SK-N-SH (cell line): ENCODE measurements around the gene TACC2. TPM values are rescaled to one million over a fixed set of nuclear protein-coding genes. Genes with fewer than 3 reads are reported as not detected.

Source experiments
- CTCF ChIA-PET: fragments of 300-600, 350-600 bp; formaldehyde crosslinking; extraction: SDS; loops from one replicate; lab custom pipeline; 2021; lab: Yijun Ruan, JAX
- POLR2A ChIA-PET: fragments of 350-600 bp; sonication (Branson Sonifier 250); formaldehyde crosslinking; extraction: SDS; loops from one replicate; lab custom pipeline; 2020; ENCODE audit warnings: antibody characterized with exemption, inconsistent platforms; lab: Yijun Ruan, JAX
- DNase-seq: peaks from one replicate; pipeline ENCODE4 v3.0.0; 2012
- H2AFZ ChIP-seq: fragments of 200-600 bp; sonication (generic); 2 replicates; pipeline ENCODE4 v1.8.1; 2016; ENCODE audit warnings: antibody characterized with exemption, mild to moderate bottlenecking, low read depth
- H3F3A ChIP-seq: fragments of 200-600 bp; sonication (generic); replicated peaks from 2 replicates; pipeline ENCODE3; 2016; ENCODE audit warnings: antibody characterized with exemption, mild to moderate bottlenecking; ENCODE audit not compliant: insufficient read depth
- H3K27ac ChIP-seq, 2 experiments: fragments of 200-500 bp in 1 of 2; fragments of 200-600 bp in 1 of 2; sonication (Bioruptor generic) in 1 of 2; sonication (generic), shearing (Covaris generic) in 1 of 2; 2 replicates each; pipeline versions ENCODE4 v1.5.1 to v1.6.1; 2014 to 2016; ENCODE audit warnings: low read depth in 2 of 2, inconsistent platforms in 1 of 2, low read length in 1 of 2, mild to moderate bottlenecking in 1 of 2, mixed read lengths in 1 of 2
- H3K27me3 ChIP-seq: fragments of 200-600 bp; sonication (generic), shearing (Covaris generic); 2 replicates; pipeline ENCODE4 v1.6.1; 2016; ENCODE audit warnings: mixed run types; ENCODE audit not compliant: insufficient read depth
- H3K36me3 ChIP-seq, 2 experiments: fragments of 200-500 bp in 1 of 2; fragments of 200-600 bp in 1 of 2; sonication (Bioruptor generic) in 1 of 2; sonication (generic) in 1 of 2; replicated peaks in 1 of 2; 2 replicates each; pipeline versions ENCODE3 to v1.5.1; 2014 to 2016; ENCODE audit warnings: low read length in 1 of 2, mild to moderate bottlenecking in 1 of 2; ENCODE audit not compliant: insufficient read depth in 2 of 2, control insufficient read depth in 1 of 2
- H3K4me1 ChIP-seq, 2 experiments: fragments of 200-500 bp in 1 of 2; fragments of 200-600 bp in 1 of 2; sonication (Bioruptor generic) in 1 of 2; sonication (generic), shearing (Covaris generic) in 1 of 2; 2 replicates each; pipeline versions ENCODE4 v1.5.1 to v1.6.1; 2014 to 2016; ENCODE audit warnings: low read depth in 1 of 2, low read length in 1 of 2, mixed run types in 1 of 2; ENCODE audit not compliant: insufficient read depth in 2 of 2, control insufficient read depth in 1 of 2
- H3K4me2 ChIP-seq: fragments of 200-600 bp; sonication (generic), shearing (Covaris generic); 2 replicates; pipeline ENCODE4 v1.6.1; 2017; ENCODE audit warnings: mixed run types
- H3K4me3 ChIP-seq, 2 experiments: fragments of 200-500 bp in 1 of 2; fragments of 200-600 bp in 1 of 2; sonication (Bioruptor generic) in 1 of 2; sonication (generic), shearing (Covaris generic) in 1 of 2; 2 replicates each; pipeline versions ENCODE4 v1.5.1 to v1.8.1; 2014 to 2016; ENCODE audit warnings: low read depth in 2 of 2, inconsistent platforms in 1 of 2, low read length in 1 of 2, mild to moderate bottlenecking in 1 of 2, mixed read lengths in 1 of 2, moderate library complexity in 1 of 2
- H3K79me2 ChIP-seq: fragments of 200-600 bp; sonication (generic); 2 replicates; pipeline ENCODE4 v1.8.1; 2017; ENCODE audit warnings: mild to moderate bottlenecking; ENCODE audit not compliant: insufficient read depth
- H3K9ac ChIP-seq: fragments of 200-600 bp; sonication (generic); 2 replicates; pipeline ENCODE4 v1.6.1; 2017; ENCODE audit warnings: mixed run types
- H3K9me2 ChIP-seq: fragments of 200-600 bp; sonication (generic); 2 replicates; pipeline ENCODE4 v1.6.1; 2017; ENCODE audit warnings: mixed run types
- H3K9me3 ChIP-seq: fragments of 200-600 bp; sonication (generic); 2 replicates; pipeline ENCODE4 v1.6.1; 2017; ENCODE audit warnings: mixed run types, mild to moderate bottlenecking, moderate library complexity
- H4K20me1 ChIP-seq: fragments of 200-600 bp; sonication (generic); 2 replicates; pipeline ENCODE4 v1.6.1; 2017; ENCODE audit warnings: mild to moderate bottlenecking, mixed run types; ENCODE audit not compliant: insufficient read depth
- CTCF ChIP-seq: fragments of 200-600 bp; sonication (generic); IDR thresholded peaks from 2 replicates; pipeline ENCODE4 v1.6.1; 2017; ENCODE audit warnings: antibody characterized with exemption, mild to moderate bottlenecking, moderate library complexity
- EZH2phosphoT487 ChIP-seq: fragments of 200-600 bp; sonication (generic); IDR thresholded peaks from 2 replicates; pipeline ENCODE4 v1.6.1; 2017; ENCODE audit warnings: low read depth, mixed run types, mild to moderate bottlenecking, antibody characterized with exemption, moderate library complexity, borderline replicate concordance
- FOSL2 ChIP-seq: IDR thresholded peaks from 2 replicates; pipeline ENCODE4 v1.4.0; 2012; ENCODE audit warnings: low read depth, mild to moderate bottlenecking, moderate library complexity, borderline replicate concordance
- GABPA ChIP-seq: IDR thresholded peaks from 2 replicates; pipeline ENCODE4 v1.4.0; 2012; ENCODE audit warnings: low read depth, mild to moderate bottlenecking
- IRF3 ChIP-seq: fragments of 150-350 bp; IDR thresholded peaks from 2 replicates; pipeline ENCODE4 v1.6.1; 2016; ENCODE audit warnings: mild to moderate bottlenecking, low read depth, low read length
- MAX ChIP-seq: IDR thresholded peaks from 2 replicates; pipeline ENCODE4 v1.4.0; 2012; ENCODE audit warnings: low read depth
- MXI1 ChIP-seq: IDR thresholded peaks from 2 replicates; pipeline ENCODE4 v1.6.1; 2012; ENCODE audit warnings: mild to moderate bottlenecking, low read depth, low read length, improper control_type of control experiment
- RAD21 ChIP-seq: IDR thresholded peaks from 2 replicates; pipeline ENCODE4 v1.6.1; 2012; ENCODE audit warnings: mild to moderate bottlenecking, low read length
- RCOR1 ChIP-seq: fragments of 150-350 bp; IDR thresholded peaks from 2 replicates; pipeline ENCODE4 v1.6.1; 2017; ENCODE audit warnings: antibody characterized with exemption, low read length
- SIN3A ChIP-seq: IDR thresholded peaks from 2 replicates; pipeline ENCODE4 v1.6.1; 2012; ENCODE audit warnings: low read depth, mild to moderate bottlenecking, low read length, moderate library complexity, borderline replicate concordance
- SMC3 ChIP-seq: IDR thresholded peaks from 2 replicates; pipeline ENCODE4 v1.6.1; 2012; ENCODE audit warnings: low read depth, low read length, improper control_type of control experiment
- TCF12 ChIP-seq: IDR thresholded peaks from 2 replicates; pipeline ENCODE4 v1.4.0; 2012
- TEAD4 ChIP-seq: IDR thresholded peaks from 2 replicates; pipeline ENCODE4 v1.4.0; 2012; ENCODE audit warnings: mild to moderate bottlenecking, borderline replicate concordance; ENCODE audit not compliant: insufficient read depth
- USF1 ChIP-seq: IDR thresholded peaks from 2 replicates; pipeline ENCODE4 v1.4.0; 2012; ENCODE audit warnings: low read depth, borderline replicate concordance
- USF2 ChIP-seq: fragments of 150-350 bp; IDR thresholded peaks from 2 replicates; pipeline ENCODE4 v1.6.1; 2017; ENCODE audit warnings: antibody characterized with exemption, low read length, low read depth, borderline replicate concordance
- ZBTB33 ChIP-seq: IDR thresholded peaks from 2 replicates; pipeline ENCODE4 v1.4.0; 2012; ENCODE audit warnings: low read depth, borderline replicate concordance
- WGBS: methylation state at CpG from one replicate; pipeline ENCODE4 v1.1.6; 2017; ENCODE audit warnings: low lambda C conversion rate; 5-methylcytosine and 5-hydroxymethylcytosine counted together
- polyA plus RNA-seq, 3 experiments: library from polyadenylated mRNA; depleted of rRNA; stranded (reverse); fragments of >200 nt; gene quantifications; 2 replicates each; pipeline ENCODE4 v1.2.3, GENCODE V29; 2012

TACC2 gene
- polyA plus RNA-seq, 1 of the 3 experiments (the other 2 are of a cell fraction), result 8.8 TPM

GRCh38 chr10:122151121-122151694 is 162.2 kb downstream of the TACC2 start:
- no peaks in the 10 kb centered on the region for H3K9me2 ChIP-seq
- 96% methylated on average over 5 of the region's 5 CpGs for WGBS
- TF ChIP-seq SMC3 (no peak), IRF3 (no peak), TCF12 (no peak), USF2 (no peak), RAD21 (no peak), ZBTB33 (no peak)
- ChIA-PET CTCF (no interaction called here), POLR2A (no interaction called here)
- H3K4me2 ChIP-seq, result no peak overlapping the region
- H3K4me3 ChIP-seq, result no peak overlapping the region
- H3K27ac ChIP-seq, result no peak overlapping the region
- H3K79me2 ChIP-seq, result no peaks in the 10 kb centered on the region
- no peaks in the 10 kb centered on the region for H4K20me1 ChIP-seq
- H3K9me3 ChIP-seq, result no peaks in the 10 kb centered on the region
- H2AFZ ChIP-seq, result no peak overlapping the region
- no peaks in the 10 kb centered on the region for H3K27me3 ChIP-seq
- H3K36me3 ChIP-seq, result no peaks in the 10 kb centered on the region
- H3K9ac ChIP-seq, result no peak overlapping the region
- H3K4me1 ChIP-seq, result peaks cover 0 to 26% of the 10 kb centered on the region in 2 experiments; a peak in 2 of 4 replicates
- no peak for DNase-seq
- peaks cover 12% of the 10 kb centered on the region for H3F3A ChIP-seq

GRCh38 chr10:122152544-122152943 is 163.6 kb downstream of the TACC2 start:
- DNase-seq, result no peak
- Histone ChIP-seq H3K9me3 (no peaks in the 10 kb centered on the region), H2AFZ (no peak overlapping the region), H3K36me3 (no peaks in the 10 kb centered on the region), H3F3A (peaks cover 12% of the 10 kb centered on the region), H4K20me1 (no peaks in the 10 kb centered on the region), H3K79me2 (no peaks in the 10 kb centered on the region), H3K27me3 (no peaks in the 10 kb centered on the region), H3K4me2 (no peak overlapping the region), H3K9me2 (no peaks in the 10 kb centered on the region), H3K27ac (no peak overlapping the region), H3K4me3 (no peak overlapping the region), H3K4me1 (peaks cover 0 to 26% of the 10 kb centered on the region in 2 experiments; a peak in 2 of 4 replicates), H3K9ac (no peak overlapping the region)
- ChIA-PET CTCF (interaction anchor here (0.9 to 8.8 kb wide), 3 partner anchors 9 to 413 kb away, joined by 3 to 54 read pairs (median 3); no protein-coding TSS in a partner anchor), POLR2A (interaction anchor here (0.8 kb wide), 1 partner anchor 11 kb away, joined by 3 read pairs; no protein-coding TSS in a partner anchor)
- WGBS, result 94% methylated on average over 9 of the region's 9 CpGs
- no peak for TF ChIP-seq TEAD4
- no peak for TF ChIP-seq GABPA
- no peak for TF ChIP-seq SIN3A
- no peak for TF ChIP-seq SMC3
- no peak for TF ChIP-seq USF1
- TF ChIP-seq EZH2phosphoT487, result no peak
- TF ChIP-seq MAX, result no peak
- TF ChIP-seq CTCF, result no peak
- no peak for TF ChIP-seq MXI1
- TF ChIP-seq RCOR1, result no peak
- TF ChIP-seq IRF3, result no peak
- no peak for TF ChIP-seq FOSL2
